ENCODE results near the gene GLB1L3.

GLB1L3 gene

DNA sequence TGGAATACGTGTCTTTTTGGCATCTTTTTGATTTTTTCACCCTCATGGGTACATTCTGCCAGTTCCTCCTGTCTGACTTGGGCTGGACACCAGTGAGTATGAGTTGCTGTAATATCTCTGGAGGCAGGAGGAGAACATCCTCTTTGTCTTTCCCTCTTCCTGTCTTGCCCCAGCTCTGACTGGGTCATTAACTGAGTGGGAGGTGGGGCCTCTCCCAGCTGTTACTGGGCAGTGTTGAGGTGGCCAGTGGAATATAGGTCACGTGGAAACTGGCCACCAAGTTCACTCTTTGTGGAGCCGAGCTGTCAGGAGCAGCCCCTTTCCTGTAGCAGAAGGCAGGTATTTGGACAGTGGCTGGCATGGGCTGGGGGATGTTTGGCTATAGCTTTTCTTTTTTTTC is 57.8 kb downstream of the GLB1L3 start:
- Histone ChIP-seq H3F3A (ENCODE audit: control insufficient read depth, insufficient read depth) (no peaks in the 10 kb centered on the region), H3K9me3 (ENCODE audit: control insufficient read depth, insufficient read depth, low read length) (no peaks in the 10 kb centered on the region), H4K20me1 (ENCODE audit: control insufficient read depth, insufficient read depth, low read depth, low read length) (no peaks in the 10 kb centered on the region), H3K27ac (ENCODE audit: low read depth, low read length) (no peak overlapping the region), H3K4me2 (ENCODE audit: low read length) (no peak overlapping the region), H3K79me2 (ENCODE audit: control insufficient read depth, low read length) (no peaks in the 10 kb centered on the region), H3K27me3 (ENCODE audit: control insufficient read depth, low read length) (no peaks in the 10 kb centered on the region), H3K36me3 (ENCODE audit: control insufficient read depth, low read length) (no peaks in the 10 kb centered on the region), H3K4me3 (ENCODE audit: low read length) (no peak overlapping the region), H3K4me1 (ENCODE audit: control insufficient read depth, low read length) (no peaks in the 10 kb centered on the region), H3K9me2 (replicated peaks; ENCODE audit: control insufficient read depth, low read length) (no peaks in the 10 kb centered on the region)
- no peak for TF ChIP-seq CTCF (IDR thresholded peaks at IDR 0.05; ENCODE audit: low read depth, low read length, poor library complexity, severe bottlenecking)
- TF ChIP-seq EZH2phosphoT487 (IDR thresholded peaks at IDR 0.05; ENCODE audit: borderline replicate concordance, low read length), result no peak

DNA sequence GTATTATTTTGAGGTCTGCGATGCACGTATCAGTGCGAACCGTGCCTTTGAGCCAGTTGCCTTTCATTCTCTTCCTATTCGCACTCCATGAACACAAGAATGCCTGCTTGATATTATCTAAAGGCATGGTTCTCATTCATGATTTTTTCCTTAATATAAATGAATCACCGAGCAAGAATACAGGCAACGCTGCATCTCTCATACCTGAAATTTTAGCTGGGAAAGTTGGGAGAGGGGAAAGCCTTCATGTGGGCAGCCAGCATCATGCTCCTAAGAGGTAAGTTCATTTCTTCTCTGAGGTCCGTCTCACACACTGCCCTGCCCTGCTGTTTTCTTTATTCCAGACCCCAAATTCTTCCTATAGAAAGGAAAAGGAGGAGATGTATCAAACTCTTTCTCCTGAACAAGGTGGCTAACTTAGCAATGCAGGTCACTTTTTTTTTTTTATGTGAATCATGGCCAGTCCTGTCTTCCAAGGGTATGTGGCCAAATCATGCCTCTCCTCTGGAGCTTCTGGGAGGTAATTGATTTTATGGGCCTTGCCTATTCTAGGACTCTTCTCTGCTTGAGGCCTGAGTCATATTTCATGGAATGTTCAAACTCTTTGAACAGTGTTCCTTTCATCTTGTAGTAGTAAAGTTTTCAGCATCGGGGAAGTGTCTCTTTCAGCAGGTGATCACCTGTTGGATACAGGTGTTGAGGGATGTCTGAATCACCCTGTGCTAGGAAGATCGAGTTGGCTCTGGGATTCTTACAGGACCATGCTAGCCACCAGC is 58.8 kb downstream of the GLB1L3 start:
- Histone ChIP-seq H3K4me3 (ENCODE audit: low read length) (no peak overlapping the region), H3F3A (ENCODE audit: control insufficient read depth, insufficient read depth) (no peaks in the 10 kb centered on the region), H4K20me1 (ENCODE audit: control insufficient read depth, insufficient read depth, low read depth, low read length) (no peaks in the 10 kb centered on the region), H3K79me2 (ENCODE audit: control insufficient read depth, low read length) (no peaks in the 10 kb centered on the region), H3K4me2 (ENCODE audit: low read length) (no peak overlapping the region), H3K4me1 (ENCODE audit: control insufficient read depth, low read length) (no peaks in the 10 kb centered on the region), H3K36me3 (ENCODE audit: control insufficient read depth, low read length) (no peaks in the 10 kb centered on the region), H3K9me2 (replicated peaks; ENCODE audit: control insufficient read depth, low read length) (no peaks in the 10 kb centered on the region), H3K27ac (ENCODE audit: low read depth, low read length) (no peak overlapping the region), H3K9me3 (ENCODE audit: control insufficient read depth, insufficient read depth, low read length) (no peaks in the 10 kb centered on the region), H3K27me3 (ENCODE audit: control insufficient read depth, low read length) (no peaks in the 10 kb centered on the region)
- TF ChIP-seq EZH2phosphoT487 (IDR thresholded peaks at IDR 0.05; ENCODE audit: borderline replicate concordance, low read length) (no peak), CTCF (IDR thresholded peaks at IDR 0.05; ENCODE audit: low read depth, low read length, poor library complexity, severe bottlenecking) (no peak)

DNA sequence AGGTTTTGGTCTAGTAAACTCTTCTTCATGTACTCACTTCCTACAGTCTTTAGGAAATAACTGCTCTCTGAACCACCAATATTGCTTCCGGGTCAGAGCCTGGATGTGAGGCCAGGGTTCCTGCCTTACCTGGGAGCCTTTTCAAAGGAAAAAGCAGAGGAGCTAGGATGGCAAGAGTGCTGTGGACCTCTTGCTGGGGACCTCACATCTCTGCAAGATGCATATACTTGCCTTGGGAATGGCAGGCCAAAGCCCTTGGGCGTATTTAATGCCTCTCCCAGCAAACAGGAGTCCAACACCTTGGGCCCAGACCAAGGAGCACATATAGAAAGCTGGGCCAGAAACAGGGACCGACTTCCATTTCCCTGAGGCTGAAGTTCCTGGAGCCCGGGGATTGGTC is 60.9 kb downstream of the GLB1L3 start:
- H3K27me3 ChIP-seq (ENCODE audit: control insufficient read depth, low read length), result no peaks in the 10 kb centered on the region

More for the DNA sequence above, 60.9 kb downstream of the GLB1L3 start:
- H3K4me2 ChIP-seq (ENCODE audit: low read length), result no peak overlapping the region
- no peak overlapping the region for H3K27ac ChIP-seq (ENCODE audit: low read depth, low read length)
- no peaks in the 10 kb centered on the region for H3F3A ChIP-seq (ENCODE audit: control insufficient read depth, insufficient read depth)
- no peaks in the 10 kb centered on the region for H3K9me3 ChIP-seq (ENCODE audit: control insufficient read depth, insufficient read depth, low read length)
- H3K79me2 ChIP-seq (ENCODE audit: control insufficient read depth, low read length), result no peaks in the 10 kb centered on the region
- no peaks in the 10 kb centered on the region for H4K20me1 ChIP-seq (ENCODE audit: control insufficient read depth, insufficient read depth, low read depth, low read length)
- TF ChIP-seq CTCF (IDR thresholded peaks at IDR 0.05; ENCODE audit: low read depth, low read length, poor library complexity, severe bottlenecking) (no peak), EZH2phosphoT487 (IDR thresholded peaks at IDR 0.05; ENCODE audit: borderline replicate concordance, low read length) (no peak)
- H3K4me3 ChIP-seq (ENCODE audit: low read length), result no peak overlapping the region
- H3K9me2 ChIP-seq (replicated peaks; ENCODE audit: control insufficient read depth, low read length), result no peaks in the 10 kb centered on the region
- H3K36me3 ChIP-seq (ENCODE audit: control insufficient read depth, low read length), result no peaks in the 10 kb centered on the region
- no peaks in the 10 kb centered on the region for H3K4me1 ChIP-seq (ENCODE audit: control insufficient read depth, low read length)
